Neuronal stem cell (in vitro differentiated cells): ENCODE measurements around the gene CSGALNACT2.

Source experiments
- DNase-seq: peaks from one replicate; pipeline ENCODE4 v3.0.0-alpha.2; 2013; ENCODE audit warnings: low spot score
- H2AFZ ChIP-seq: one replicate; pipeline ENCODE4 v1.6.1; 2013; ENCODE audit warnings: mild to moderate bottlenecking, low read length, inconsistent platforms
- H2AK5ac ChIP-seq: 2 replicates; pipeline ENCODE4 v1.6.1; 2013; ENCODE audit warnings: low read depth, mild to moderate bottlenecking, inconsistent platforms, low read length, moderate library complexity, mixed read lengths
- H2BK120ac ChIP-seq: 2 replicates; pipeline ENCODE4 v1.6.1; 2013; ENCODE audit warnings: low read depth, mild to moderate bottlenecking, inconsistent platforms, low read length, moderate library complexity, mixed read lengths
- H2BK12ac ChIP-seq: one replicate; pipeline ENCODE4 v1.6.1; 2013; ENCODE audit warnings: low read length, inconsistent platforms
- H2BK15ac ChIP-seq: 2 replicates; pipeline ENCODE4 v1.6.1; 2013; ENCODE audit warnings: mild to moderate bottlenecking, low read length, inconsistent platforms, mixed read lengths
- H2BK5ac ChIP-seq: one replicate; pipeline ENCODE4 v1.6.1; 2013; ENCODE audit warnings: inconsistent platforms, mild to moderate bottlenecking, low read length, moderate library complexity
- H3K14ac ChIP-seq: one replicate; pipeline ENCODE4 v1.6.1; 2013; ENCODE audit warnings: low read length, inconsistent platforms
- H3K18ac ChIP-seq: 2 replicates; pipeline ENCODE4 v1.6.1; 2013; ENCODE audit warnings: low read length, inconsistent platforms
- H3K23ac ChIP-seq: 2 replicates; pipeline ENCODE4 v1.6.1; 2013; ENCODE audit warnings: low read depth, mild to moderate bottlenecking, mixed read lengths, low read length, inconsistent platforms; ENCODE audit not compliant: poor library complexity
- H3K27ac ChIP-seq: replicated peaks from 3 replicates; pipeline ENCODE4 v1.5.1; 2013; ENCODE audit warnings: low read length, inconsistent platforms
- H3K27me3 ChIP-seq, 3 experiments: 2 replicates each; pipeline ENCODE4 v1.6.1; 2013; ENCODE audit warnings: low read length in 3 of 3, mild to moderate bottlenecking in 2 of 3, inconsistent platforms in 1 of 3, low read depth in 1 of 3, mixed read lengths in 1 of 3, moderate library complexity in 1 of 3; ENCODE audit not compliant: control insufficient read depth in 3 of 3, insufficient read depth in 3 of 3
- H3K36me3 ChIP-seq, 2 donors: replicated peaks in 1 of 2; 2 replicates each; pipeline ENCODE4 v1.6.1; 2013; ENCODE audit warnings: low read length in 2 of 2; ENCODE audit not compliant: control insufficient read depth in 2 of 2, insufficient read depth in 2 of 2
- H3K4ac ChIP-seq: 2 replicates; pipeline ENCODE4 v1.6.1; 2013; ENCODE audit warnings: inconsistent platforms, mild to moderate bottlenecking, low read length, moderate library complexity
- H3K4me1 ChIP-seq, 2 donors: 1 replicate in 1 of 2; 2 replicates in 1 of 2; pipeline ENCODE4 v1.6.1; 2013; ENCODE audit warnings: low read length in 2 of 2, low read depth in 1 of 2; ENCODE audit not compliant: control insufficient read depth in 2 of 2, insufficient read depth in 1 of 2
- H3K4me2 ChIP-seq: one replicate; pipeline ENCODE4 v1.6.1; 2013; ENCODE audit warnings: mild to moderate bottlenecking, low read length, inconsistent platforms; ENCODE audit not compliant: insufficient read depth, poor library complexity, severe bottlenecking
- H3K4me3 ChIP-seq, 2 donors: 2 replicates each; pipeline ENCODE4 v1.5.1; 2013; ENCODE audit warnings: low read length in 2 of 2, mild to moderate bottlenecking in 2 of 2, inconsistent platforms in 1 of 2, moderate library complexity in 1 of 2
- H3K79me1 ChIP-seq: one replicate; pipeline ENCODE4 v1.6.1; 2013; ENCODE audit warnings: low read depth, mild to moderate bottlenecking, inconsistent platforms, low read length, moderate library complexity
- H3K9ac ChIP-seq: one replicate; pipeline ENCODE4 v1.6.1; 2013; ENCODE audit warnings: mild to moderate bottlenecking, low read depth, low read length, inconsistent platforms; ENCODE audit not compliant: poor library complexity
- H3K9me3 ChIP-seq, 2 donors: replicated peaks in 1 of 2; 2 replicates each; pipeline versions ENCODE3 to v1.6.1; 2013; ENCODE audit warnings: low read length in 2 of 2, mild to moderate bottlenecking in 2 of 2, inconsistent platforms in 1 of 2, low read depth in 1 of 2, mixed read lengths in 1 of 2, moderate library complexity in 1 of 2; ENCODE audit not compliant: control insufficient read depth in 2 of 2, insufficient read depth in 1 of 2
- H4K8ac ChIP-seq: one replicate; pipeline ENCODE4 v1.6.1; 2013; ENCODE audit warnings: low read depth, mild to moderate bottlenecking, inconsistent platforms, low read length, moderate library complexity
- H4K91ac ChIP-seq: one replicate; pipeline ENCODE4 v1.6.1; 2013; ENCODE audit warnings: low read length, low read depth, mild to moderate bottlenecking, inconsistent platforms; ENCODE audit not compliant: poor library complexity
- WGBS, 2 donors: extraction: QIAGEN DNeasy Blood & Tissue Kit; methylation state at CpG; one replicate each; pipeline ENCODE4 v1.1.7; 2013; ENCODE audit warnings: missing lambda C conversion rate in 2 of 2, mixed read lengths in 1 of 2; ENCODE audit not compliant: insufficient read length in 2 of 2, insufficient replicate concordance in 1 of 2; ENCODE audit errors: extremely low coverage in 2 of 2; 5-methylcytosine and 5-hydroxymethylcytosine counted together

The CSGALNACT2 gene

DNA sequence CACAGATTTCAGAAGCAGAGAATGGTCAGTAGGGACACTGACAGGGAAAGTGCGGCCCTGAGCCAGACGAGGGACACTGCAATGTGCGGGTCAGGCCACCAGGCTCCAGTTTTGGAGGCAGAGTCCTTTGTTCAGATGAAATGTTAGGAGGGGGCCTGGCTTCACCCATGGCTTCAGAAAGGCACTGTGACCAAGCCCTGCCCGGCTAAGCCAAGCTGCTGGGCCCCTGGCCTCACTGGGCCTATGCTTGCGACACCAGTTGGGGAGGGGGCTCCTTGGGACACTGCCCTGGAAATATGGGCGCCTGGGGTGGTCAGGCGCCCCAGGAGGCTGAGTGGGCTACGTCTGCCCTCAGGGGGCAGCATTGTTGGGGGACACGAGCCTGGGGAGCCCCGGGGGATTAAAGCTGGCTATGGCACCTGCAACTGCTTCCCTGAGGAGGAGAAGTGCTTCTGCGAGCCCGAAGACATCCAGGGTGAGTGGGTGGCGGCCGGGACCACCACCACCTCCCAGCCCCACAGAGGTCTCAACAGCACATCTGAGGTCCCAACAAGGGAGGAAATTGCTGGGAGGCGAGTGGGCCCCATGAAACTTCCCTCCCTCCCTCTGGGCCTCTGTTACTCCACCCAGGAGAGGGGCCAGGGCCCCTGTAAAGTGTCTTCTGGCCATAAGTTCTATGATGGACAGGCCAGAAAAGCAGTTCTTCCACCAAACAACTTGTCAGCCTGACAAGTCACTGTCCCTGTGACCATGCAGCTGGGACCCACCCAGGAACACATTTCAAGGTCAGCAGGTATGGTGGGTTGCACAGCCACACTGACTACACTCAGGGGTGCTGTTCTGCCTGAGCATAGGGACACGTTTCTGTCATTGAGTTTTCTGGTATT is 24.8 kb upstream of the CSGALNACT2 start:
- whole genome bisulfite sequencing, 2 donors, result no CpG with 5 or more reads among the region's 16 CpGs
- H3K14ac ChIP-seq, result peak overlapping the region; percentile 90

GRCh38 chr10:43114088-43114742 is 24.0 kb upstream of the CSGALNACT2 start:
- no peak overlapping the region for H2BK120ac ChIP-seq
- no peak overlapping the region for H3K4me3 ChIP-seq
- peak overlapping the region; percentile 59 for H2BK15ac ChIP-seq
- H3K36me3 ChIP-seq, result no peaks in the 10 kb centered on the region
- no peak overlapping the region for H2AFZ ChIP-seq
- H3K18ac ChIP-seq, result peak overlapping the region; percentile 48
- H4K91ac ChIP-seq, result no peak overlapping the region
- peak overlapping the region; percentile 90 for H3K14ac ChIP-seq
- no peak for DNase-seq
- peak overlapping the region; percentile 80 for H3K23ac ChIP-seq
- H3K9ac ChIP-seq, result peak overlapping the region; percentile 60
- no peaks in the 10 kb centered on the region for H3K9me3 ChIP-seq
- no peak overlapping the region for H3K4me2 ChIP-seq
- no CpG with 5 or more reads among the region's 24 CpGs for WGBS, 2 donors
- peaks cover 0 to 15% (median 0%) of the 10 kb centered on the region in 3 experiments for H3K27me3 ChIP-seq
- H3K79me1 ChIP-seq, result no peaks in the 10 kb centered on the region
- H2BK12ac ChIP-seq, result peak overlapping the region; percentile 99
- no peaks in the 10 kb centered on the region for H3K4me1 ChIP-seq
- H2BK5ac ChIP-seq, result peak overlapping the region; percentile 24
- peak overlapping the region; percentile 53 for H3K4ac ChIP-seq
- H2AK5ac ChIP-seq, result peak overlapping the region; percentile 68
- H4K8ac ChIP-seq, result no peak overlapping the region
- H3K27ac ChIP-seq, result no peak overlapping the region

More for the DNA sequence above, 24.8 kb upstream of the CSGALNACT2 start:
- H3K36me3 ChIP-seq, result no peaks in the 10 kb centered on the region
- H3K27me3 ChIP-seq, result peaks cover 0 to 18% (median 0%) of the 10 kb centered on the region in 3 experiments
- H3K27ac ChIP-seq, result no peak overlapping the region
- peak overlapping the region; percentile 44 for H2BK15ac ChIP-seq
- no peaks in the 10 kb centered on the region for H3K4me1 ChIP-seq
- no peak overlapping the region for H3K18ac ChIP-seq
- no peak overlapping the region for H3K4me3 ChIP-seq
- H2BK12ac ChIP-seq, result no peak overlapping the region
- no peak for DNase-seq
- no peaks in the 10 kb centered on the region for H3K9me3 ChIP-seq
- no peak overlapping the region for H3K4me2 ChIP-seq
- no peak overlapping the region for H3K9ac ChIP-seq
- no peaks in the 10 kb centered on the region for H3K79me1 ChIP-seq
- no peak overlapping the region for H3K4ac ChIP-seq
- no peak overlapping the region for H2AK5ac ChIP-seq
- peak overlapping the region; percentile 61 for H2BK5ac ChIP-seq
- H4K8ac ChIP-seq, result no peak overlapping the region
- H2AFZ ChIP-seq, result no peak overlapping the region
- H4K91ac ChIP-seq, result no peak overlapping the region
- no peak overlapping the region for H2BK120ac ChIP-seq
- no peak overlapping the region for H3K23ac ChIP-seq

DNA sequence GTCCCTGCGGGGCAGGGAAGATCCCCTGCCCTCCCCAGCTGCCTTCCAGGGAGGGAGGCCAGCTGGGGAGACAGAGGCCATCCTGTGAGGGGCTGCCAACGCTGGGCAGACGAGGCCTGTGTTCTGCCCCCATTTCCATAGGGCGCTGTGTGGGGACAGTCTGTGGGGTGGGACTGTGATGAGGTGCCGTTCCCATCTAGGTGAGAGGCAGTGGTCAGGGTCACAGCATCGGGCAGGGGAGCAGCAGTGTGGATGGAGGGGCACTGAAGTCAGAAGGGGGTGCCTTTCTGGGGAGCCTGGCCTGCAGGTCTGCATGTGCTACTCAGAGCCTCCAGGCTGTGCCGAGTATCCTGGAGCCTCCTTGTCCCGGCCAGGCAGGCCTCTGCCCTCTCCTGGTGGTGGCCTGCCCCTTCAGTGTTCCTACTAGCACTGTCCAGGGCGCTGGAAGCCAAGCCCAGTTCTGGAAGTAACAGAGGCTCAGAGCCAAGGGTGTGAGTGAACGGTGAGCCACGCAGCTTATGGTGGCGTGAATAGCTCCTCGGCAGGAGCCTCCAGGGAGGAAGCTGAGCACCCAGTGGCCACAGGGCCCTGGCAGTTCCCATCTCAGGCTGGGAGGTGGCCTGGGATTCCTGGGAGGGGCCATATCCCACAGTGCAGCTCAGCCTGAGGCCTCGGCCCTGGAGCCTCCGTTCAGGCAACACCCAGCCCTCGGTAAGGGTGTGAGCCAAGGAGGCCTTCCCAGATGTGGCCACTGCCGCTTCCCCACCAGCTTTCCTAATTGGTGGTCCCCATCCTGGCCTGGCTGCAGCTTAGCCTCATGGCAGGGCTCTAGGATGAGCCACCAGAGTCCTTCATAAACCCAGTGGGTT is 23.3 kb upstream of the CSGALNACT2 start:
- Histone ChIP-seq H3K27me3 (peaks cover 0 to 15% (median 0%) of the 10 kb centered on the region in 3 experiments), H2AK5ac (peak overlapping the region; percentile 45), H2BK5ac (peak overlapping the region; percentile 63), H3K27ac (no peak overlapping the region), H2BK120ac (no peak overlapping the region), H3K18ac (no peak overlapping the region), H3K4ac (no peak overlapping the region), H2BK12ac (no peak overlapping the region), H3K4me3 (no peak overlapping the region), H4K91ac (no peak overlapping the region), H3K9ac (peak overlapping the region; percentile 14), H2AFZ (no peak overlapping the region), H3K79me1 (no peaks in the 10 kb centered on the region), H3K4me2 (no peak overlapping the region), H3K36me3 (no peaks in the 10 kb centered on the region), H2BK15ac (peak overlapping the region; percentile 59), H3K9me3 (no peaks in the 10 kb centered on the region), H3K14ac (peak overlapping the region; percentile 1), H4K8ac (no peak overlapping the region), H3K23ac (no peak overlapping the region), H3K4me1 (no peaks in the 10 kb centered on the region)
- DNase-seq, result no peak
- WGBS, 2 donors, result no CpG with 5 or more reads among the region's 17 CpGs
